ACHN (cell line): Measurements from ENCODE around the gene HPCAL4.
A peak's percentile ranks its signal among the peaks of the same experiment; 100 is the strongest.

Experiments
- DNase-seq: peaks from one replicate; pipeline ENCODE4 v3.0.0-alpha.2; 2015
- in situ Hi-C: cut with HindIII; loops from 2 replicates; pipeline ENCODE4 v1.10.0; 2017; ENCODE audit warnings: low sequenced_read_pairs, low pct_ligation_motif_present, low pct_unique_long_range_greater_than_20kb

The HPCAL4 gene

DNA sequence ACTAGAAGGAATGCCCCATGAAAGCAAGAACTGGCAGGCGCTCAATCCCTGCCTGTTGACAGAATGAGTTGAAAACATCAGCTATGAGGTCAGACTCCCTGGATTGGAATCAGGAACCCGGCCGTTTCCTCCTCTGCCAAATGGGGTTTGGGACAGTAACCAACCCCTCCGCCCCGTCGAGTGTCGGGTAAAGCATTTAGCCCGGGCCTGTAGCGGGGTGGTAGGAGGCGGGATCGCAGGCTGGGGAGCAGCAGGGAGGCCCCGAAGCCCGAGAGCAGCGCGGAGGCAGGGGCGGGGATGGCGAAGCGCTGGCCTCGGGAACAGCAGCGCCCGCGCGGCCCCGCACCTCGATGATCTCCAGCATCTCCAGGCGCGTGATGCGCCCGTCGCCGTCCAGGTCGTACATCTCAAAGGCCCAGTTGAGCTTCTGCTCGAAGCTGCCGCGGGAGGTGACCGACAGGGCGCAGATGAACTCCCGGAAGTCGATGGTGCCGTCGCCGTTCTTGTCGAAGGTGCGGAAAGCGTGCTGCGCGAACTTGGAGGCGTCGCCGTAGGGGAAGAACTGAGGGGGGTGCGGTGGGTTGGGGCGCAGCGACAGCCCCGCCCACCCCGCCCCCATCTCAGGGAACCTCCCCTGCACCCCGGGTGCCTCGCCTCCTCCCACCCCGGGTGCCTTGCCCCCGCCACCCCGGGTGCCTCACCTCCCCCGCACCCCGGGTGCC, 7.5 kb downstream of the HPCAL4 start:
- in situ Hi-C loops: no loop called here
- DNase-seq: no peak

DNA sequence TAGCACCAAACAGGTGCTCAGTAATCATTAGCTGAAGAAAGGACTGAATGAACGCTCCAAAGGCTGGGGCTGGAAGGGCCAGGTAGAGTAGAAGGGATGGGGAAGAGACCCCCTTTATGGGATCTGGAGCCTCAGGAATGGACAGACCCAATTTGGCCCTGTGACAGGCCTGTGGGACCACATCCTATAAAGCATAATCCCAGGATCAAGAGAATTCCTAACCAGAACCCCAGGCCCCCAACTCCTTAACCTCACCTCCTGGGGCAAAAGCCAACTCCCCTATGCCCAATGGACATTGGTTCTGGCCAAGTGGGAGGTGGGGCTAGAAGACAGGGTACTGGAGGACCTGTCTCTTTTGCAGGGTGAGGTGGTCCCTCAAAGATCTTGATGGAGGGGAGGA, 9.2 kb downstream of the HPCAL4 start:
- no peak for DNase-seq
- in situ Hi-C loops: no loop called here

DNA sequence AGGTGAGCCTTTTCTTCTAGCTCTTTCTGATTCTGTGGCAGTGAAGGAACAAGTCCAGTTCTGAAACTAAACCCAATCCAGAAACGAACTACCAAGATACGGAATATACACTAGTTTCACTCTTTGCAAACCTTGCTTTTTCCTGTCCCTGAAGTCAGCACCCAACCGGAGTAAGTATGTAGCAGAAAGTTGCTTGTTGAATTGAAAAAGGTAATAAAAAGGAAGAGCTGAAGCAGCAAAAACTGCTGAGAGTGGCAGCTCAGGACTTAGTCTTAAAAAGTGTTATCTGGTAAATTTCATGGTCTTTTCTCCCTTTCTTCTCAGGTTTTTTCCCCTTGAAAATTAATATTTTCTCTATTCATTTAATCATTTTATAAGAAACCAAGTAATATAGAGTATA, 9.9 kb downstream of the HPCAL4 start:
- DNase-seq: no peak
- in situ Hi-C loops: no loop called here

DNA sequence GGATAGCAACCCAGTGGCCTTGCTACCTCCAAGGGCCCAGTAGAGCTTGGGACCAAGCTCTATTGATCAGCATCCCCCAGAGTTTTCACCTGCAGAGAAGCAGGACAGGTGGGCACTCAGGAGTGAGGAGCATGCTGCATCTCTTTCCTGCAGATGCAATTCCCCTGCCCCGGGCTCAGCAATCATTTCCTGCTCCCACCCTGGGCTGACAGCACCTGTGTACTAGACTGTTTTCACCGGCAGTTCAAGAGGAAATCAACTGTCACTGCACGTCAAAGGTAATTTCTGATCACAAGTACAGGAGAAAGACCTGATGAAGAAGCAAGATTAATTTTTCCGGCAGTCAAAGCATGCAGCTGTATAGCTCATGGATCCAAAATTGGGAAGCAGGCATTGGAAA, 10.5 kb downstream of the HPCAL4 start:
- in situ Hi-C loops: no loop called here
- no peak for DNase-seq

DNA sequence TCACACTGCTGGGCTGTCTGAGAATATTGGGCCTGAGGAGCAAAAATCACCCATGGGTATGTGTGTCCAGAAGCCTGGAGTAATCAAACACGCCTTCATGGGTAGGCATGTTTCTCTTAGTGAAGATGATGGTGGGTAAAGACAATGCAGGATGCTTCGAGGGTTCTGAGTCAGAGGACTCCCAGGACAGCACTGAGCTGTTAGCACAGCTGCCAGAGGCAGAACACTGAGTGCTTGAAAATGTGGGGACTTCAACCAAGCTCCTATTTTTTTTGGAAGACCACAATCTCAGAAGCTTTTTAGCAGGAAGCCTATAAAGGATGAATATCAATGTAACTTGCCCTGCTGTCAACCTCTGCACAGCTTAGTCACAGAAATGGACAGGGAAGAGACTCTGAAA, 11.4 kb downstream of the HPCAL4 start:
- in situ Hi-C loops: no loop called here
- no peak for DNase-seq

DNA sequence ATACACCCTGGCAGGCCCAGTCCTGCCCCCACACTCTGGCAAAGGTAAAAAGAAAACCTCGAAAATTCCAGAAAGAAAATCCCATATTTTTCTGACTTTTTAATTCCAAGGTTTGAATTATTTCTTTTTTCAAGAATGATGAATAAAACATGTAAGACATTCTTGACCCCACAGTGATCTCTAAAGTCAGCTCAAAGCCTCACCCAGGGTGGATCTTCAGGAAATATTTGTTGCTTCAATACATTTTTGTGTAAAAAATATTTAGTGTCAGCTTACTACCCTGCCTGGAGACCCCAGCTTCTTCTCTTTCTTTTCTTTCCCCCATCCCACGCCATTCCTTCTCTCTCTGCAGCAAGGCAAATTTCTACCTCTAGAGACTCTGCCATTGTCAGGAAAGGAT, 12.3 kb downstream of the HPCAL4 start:
- no peak for DNase-seq
- in situ Hi-C loops: no loop called here

DNA sequence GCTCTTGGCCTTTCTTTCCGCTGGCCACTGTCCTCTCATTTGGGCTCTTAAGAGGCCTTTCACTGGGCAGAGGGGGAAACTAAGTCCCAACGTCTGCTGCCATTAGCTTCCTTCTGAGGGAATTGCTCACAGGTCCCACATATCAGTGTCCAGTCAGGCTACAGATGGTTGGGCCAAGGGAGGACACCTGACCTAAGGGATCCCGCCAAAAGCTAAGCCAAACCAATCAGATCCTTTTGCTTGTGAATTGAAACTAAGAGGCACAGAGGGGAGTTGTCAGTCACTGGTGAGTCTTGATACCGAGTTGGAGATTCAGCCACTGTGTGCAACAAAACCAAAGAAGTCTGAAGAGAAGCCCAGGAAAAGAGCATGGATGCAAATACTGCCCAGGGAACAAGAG, 13.6 kb downstream of the HPCAL4 start:
- no peak for DNase-seq
- in situ Hi-C loops: no loop called here

DNA sequence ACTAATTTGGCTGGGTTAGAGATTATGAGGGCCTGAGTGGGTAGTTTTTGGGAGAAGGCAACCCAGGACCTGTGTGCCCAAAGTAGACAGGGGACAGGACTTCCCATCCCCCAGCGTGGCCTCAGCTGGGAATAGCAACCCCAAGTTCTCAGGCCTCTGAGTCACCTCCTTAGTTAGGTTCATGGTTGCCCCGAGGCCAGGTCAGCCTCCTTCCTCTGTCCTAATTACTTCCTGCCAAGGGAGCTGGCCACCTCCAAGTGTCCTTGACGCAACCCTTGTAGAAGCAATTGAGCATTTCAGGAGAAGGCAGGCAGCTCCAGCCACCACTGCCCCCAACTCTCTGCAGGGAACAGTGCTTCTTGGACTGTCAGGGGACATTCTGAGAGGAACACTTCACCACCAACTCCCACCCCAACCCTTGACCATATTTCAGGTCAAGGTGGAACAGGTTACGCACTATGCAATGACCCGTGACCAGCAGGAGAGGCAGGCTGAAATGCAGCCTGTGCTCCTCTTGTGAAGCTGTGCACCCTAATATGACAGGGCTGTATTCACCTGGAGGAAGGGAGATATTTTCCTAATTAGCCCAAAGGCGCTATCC, 14.2 kb downstream of the HPCAL4 start:
- in situ Hi-C loops: no loop called here
- no peak for DNase-seq

DNA sequence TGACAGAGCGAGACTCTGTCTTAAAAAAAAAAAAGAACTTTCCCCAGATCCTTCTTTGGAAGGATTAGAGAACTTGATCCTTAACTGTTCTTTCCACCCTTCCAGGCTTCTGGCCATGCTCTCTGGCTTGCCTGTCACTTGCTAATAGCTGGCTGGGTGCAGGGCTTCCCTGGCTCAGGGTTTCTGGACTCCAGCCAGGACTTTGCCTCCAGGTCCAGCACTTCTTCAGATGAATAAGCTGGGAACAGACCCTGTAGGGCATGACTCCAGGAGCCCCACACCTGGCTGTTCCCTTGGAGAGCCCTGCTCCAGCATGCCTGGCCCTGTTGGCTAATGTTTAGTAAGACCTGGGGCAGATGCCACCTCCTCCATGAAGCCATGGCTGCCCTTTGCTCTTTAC, 16.0 kb downstream of the HPCAL4 start:
- no peak for DNase-seq
- in situ Hi-C loops: no loop called here

DNA sequence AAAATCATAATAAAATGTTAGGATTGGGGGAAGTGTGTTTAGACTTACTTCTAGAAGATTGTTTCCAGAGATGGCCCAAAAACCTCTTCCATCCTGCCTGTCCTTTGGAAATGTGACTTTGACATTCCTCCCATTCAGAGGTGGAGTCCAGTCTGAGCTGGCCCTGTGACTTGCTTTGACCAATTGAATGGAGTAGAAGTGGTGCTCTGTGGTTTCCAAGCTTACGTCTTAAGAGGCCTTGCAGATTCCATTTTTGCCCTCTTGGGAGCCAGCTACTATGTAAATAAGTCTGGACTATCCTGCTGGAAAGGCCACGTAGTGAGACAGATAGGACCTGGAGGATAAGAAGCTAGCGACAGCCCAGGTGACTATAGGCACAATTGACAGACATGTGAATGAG, 18.0 kb downstream of the HPCAL4 start:
- in situ Hi-C loops: no loop called here
- DNase-seq: no peak

DNA sequence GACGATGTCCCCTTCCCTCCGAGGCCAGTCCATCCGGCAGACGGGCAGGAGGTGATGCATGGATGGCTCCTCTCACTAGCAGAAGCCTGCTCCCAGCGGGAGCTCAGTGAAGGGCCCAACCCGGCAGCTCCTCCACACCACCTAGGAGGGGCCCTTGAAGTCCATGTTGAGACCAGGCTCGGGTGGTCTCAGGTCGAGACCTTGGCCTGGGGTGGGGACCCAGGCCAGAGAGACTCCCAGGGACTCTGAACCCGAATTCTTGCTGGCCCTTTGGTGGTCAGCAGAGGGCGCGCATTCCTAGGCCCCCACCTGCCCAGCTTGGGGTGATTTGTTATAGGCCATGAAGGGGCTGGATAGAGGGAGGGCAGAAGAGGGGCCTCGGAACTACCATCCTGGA, 18.7 kb downstream of the HPCAL4 start:
- DNase-seq: peak; percentile 9
- in situ Hi-C loops: no loop called here

DNA sequence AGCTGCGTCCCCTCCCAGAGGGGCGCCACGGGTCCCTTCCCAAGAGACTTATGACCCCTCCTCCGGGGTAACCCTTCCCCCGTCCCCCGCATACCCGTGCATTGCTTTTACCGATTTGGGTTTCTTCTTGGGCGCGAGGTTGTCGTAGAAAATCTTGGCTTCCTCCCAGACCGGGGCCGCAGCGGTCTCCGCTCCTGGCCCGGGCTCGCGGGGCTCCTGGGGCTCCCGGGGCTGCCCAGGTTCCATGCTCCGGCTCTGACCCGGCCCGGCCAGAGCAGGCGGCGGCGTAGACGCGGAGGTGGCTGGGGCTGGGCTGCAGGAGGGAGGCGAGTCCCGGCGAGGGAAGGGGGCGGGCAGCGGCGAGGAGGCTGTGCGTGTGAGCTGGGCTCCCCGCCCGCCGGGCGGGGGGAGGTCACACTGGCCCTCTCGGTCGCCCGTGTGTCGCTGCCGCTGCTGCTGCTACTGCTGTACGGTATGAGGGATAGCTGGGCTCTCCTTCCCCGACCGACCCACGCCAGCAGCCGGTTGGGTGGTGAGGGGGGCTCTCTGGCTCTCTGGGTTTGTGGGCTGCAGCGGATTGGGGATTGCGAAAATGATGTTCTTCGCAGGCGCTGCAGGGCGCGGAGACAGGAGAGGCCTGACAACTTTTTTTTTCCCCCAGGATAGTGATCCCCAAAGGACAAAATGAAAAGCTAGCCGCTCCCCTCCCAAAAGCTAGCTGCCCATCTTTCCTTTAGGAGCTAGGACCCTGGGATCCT, 19.3 kb downstream of the HPCAL4 start, which contains the start of gene NT5C1A:
Gene NT5C1A (minus strand): TSS at position 315 of the 758 bp plus-strand sequence. CDS start 69 bp downstream, at position 246.
- DNase-seq: no peak
- in situ Hi-C loops: no loop called here

DNA sequence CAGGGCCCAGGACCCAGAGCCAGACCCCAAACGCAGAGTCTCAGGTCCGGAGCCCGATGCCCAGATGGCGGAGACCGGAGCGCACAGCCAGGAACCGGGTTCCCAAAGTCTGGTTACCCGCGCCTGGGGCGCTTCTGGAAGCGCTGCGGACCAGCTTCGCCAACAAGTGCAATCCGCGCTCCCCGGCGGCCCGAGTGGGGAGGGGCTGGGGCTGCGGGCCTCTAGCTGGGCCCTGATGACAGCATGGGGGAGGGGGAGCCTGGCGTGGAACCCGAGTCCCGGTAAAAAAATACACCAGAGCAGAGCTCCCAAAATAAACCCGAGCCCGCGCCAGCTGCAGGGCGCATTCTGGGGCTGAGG, 19.8 kb downstream of the HPCAL4 start:
- in situ Hi-C loops: no loop called here
- no peak for DNase-seq

DNA sequence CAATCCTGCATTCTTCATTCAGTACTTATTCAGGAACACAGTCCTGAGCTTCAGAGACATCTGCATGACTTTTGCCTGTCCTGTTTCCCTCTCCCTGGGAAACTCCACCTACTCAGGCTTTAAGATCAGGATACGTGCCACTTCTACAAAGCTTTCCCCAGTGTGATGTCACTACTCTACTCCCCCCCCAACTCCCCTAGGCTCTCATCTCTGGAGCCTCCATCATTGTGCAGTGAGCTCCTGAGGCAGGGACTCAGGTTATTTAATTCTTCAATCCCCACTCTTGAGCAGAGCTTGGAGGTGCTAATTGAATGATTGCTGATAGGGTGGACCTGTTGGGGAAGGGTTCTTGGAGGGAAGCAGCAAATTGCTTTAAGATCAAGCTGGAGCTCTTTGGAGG, 20.5 kb downstream of the HPCAL4 start:
- in situ Hi-C loops: no loop called here

DNA sequence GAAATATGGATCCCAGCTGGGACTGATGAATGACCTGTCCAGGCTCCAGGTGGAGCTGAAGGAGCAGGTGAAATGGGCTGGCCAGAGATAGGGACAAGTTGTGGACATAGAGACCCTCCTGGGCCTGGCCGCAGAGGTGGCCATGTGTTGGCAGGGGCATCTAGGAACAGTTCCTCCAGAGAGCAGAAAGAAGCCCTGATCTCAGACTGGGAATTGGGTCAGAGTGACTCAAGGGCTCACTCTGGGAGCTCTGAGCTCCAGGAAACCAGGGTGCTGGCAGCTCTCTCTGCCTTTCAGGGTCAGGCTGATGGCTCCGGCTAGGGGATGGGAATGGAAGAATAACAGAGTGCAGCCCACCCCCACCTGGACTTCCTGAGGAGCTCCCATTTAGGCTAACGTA, 22.3 kb downstream of the HPCAL4 start:
- in situ Hi-C loops: no loop called here
- no peak for DNase-seq

More for the DNA sequence above, 20.5 kb downstream of the HPCAL4 start:
- DNase-seq: no peak

DNA sequence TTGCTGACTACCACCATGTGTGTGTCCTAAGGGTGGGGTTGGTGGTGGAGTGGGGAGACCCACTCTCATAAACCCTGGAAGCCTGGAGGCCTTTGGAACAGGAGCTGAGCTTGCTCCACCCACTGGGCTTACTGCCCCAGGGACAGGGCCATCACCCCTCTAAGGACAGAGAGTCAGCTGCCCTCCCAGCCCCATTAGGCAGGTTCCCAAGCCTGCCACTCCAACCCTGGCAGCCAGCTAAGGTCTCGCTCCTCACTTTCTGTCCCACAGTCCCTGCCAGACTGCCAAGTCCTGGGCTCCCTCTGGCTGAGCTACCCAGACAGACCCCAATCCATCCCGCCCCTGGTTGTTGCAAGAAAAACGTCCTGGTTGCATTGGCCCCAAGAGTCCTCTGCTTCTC, 23.1 kb downstream of the HPCAL4 start:
- in situ Hi-C loops: no loop called here
- DNase-seq: no peak

DNA sequence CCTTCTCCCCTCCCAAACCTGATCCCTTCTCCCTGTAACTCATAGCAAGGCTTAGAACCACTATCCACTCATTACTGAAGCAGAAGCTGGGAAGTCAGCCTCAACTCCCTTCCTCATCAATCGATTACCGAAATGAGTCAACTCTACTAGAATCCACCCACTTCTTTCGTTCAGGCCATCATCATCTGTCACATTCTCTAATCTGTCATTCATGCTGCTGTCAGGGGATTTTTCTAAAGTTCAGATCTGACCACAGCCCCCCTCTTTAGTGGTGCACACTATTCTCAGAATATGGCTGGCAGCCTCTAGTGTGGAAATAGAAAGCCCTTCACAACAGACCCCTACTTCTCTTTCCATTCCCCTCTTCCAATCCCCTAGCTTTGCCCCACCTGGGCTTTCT, 24.5 kb downstream of the HPCAL4 start:
- in situ Hi-C loops: no loop called here
- DNase-seq: no peak

DNA sequence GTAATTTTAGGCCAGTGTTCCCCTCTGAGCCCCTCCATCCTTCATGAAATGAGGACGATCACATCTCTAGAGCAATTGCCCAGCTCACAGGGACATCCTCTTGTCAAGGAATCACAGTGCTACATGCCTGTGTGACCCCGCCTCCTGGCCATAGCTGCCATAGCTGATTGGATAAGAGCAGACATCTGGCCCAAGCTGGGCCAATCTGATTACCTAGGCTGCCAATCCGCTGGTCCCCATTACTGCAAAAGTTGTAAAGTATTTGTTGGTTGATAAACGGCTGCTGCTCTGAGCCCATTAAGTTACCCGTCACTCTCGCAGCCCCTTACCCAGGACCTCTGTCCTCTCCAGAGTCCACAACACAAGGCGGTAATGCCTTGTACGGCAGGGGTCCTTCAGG, 27.7 kb downstream of the HPCAL4 start:
- in situ Hi-C loops: no loop called here
- DNase-seq: no peak

DNA sequence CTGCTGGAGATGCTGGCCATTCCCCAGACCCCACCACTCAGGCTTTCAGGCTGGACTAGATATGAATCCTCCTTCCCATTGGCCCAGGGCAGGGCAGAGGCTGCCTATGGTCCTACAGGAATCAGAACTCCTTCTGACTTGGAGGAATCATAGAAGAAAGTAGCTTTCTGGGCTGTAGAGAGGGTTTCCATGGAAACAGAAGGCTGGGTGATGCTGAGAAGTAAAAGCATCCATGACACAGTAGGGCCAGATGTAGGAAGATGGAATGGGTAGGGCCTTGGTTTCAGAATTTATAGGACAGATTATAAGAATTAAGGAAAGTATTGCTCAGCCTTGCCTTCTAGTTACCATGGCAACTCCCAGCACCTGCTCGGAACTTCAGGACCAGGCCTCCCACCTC, 28.4 kb downstream of the HPCAL4 start:
- in situ Hi-C loops: no loop called here

DNA sequence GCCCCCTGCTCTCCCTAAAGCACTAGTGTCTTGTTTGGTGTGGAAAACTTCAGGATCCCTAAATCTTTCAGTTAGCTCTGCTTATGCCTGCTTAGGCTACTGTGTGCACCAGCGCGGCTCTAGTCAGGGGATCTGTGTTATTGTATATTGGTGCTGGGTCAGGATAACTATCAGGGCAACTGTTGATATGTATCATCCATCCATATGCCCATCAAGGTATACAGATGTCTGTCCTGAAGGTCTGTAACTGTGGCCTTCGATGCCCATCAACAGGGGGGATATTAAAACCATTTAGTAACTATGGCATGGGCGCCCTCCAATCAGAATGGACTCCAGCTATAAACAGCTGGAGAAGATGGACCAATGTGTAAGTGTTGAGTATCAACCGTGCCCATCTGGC, 31.7 kb downstream of the HPCAL4 start:
- in situ Hi-C loops: no loop called here
- no peak for DNase-seq

More for the DNA sequence above, 28.4 kb downstream of the HPCAL4 start:
- no peak for DNase-seq
